SK-N-SH treated with all-trans-retinoic acid at 6 μM for 48 hours (cell line): Measurements from ENCODE around the gene CSTF2.

ENCODE experiments used
- ATAC-seq: fragments of 200-7000 bp; cut with Tn5 transposase; 3 replicates; pipeline ENCODE4 v1.9.1; 2020; ENCODE audit warnings: mild to moderate bottlenecking, moderate library complexity
- ARNTL ChIP-seq: fragments of 450-650 bp; formaldehyde crosslinking; IDR thresholded peaks from 2 replicates; pipeline ENCODE4 v1.5.0; 2020; ENCODE audit warnings: low read depth, mild to moderate bottlenecking, moderate library complexity, borderline replicate concordance
- BACH2 ChIP-seq: fragments of 250-450 bp; sonication (Bioruptor Pico); IDR thresholded peaks from 2 replicates; pipeline ENCODE4 v1.9.0; 2021; ENCODE audit warnings: mild to moderate bottlenecking, borderline replicate concordance
- CSDC2 ChIP-seq: fragments of 250-450 bp; sonication (Bioruptor Pico); IDR thresholded peaks from 2 replicates; pipeline ENCODE4 v1.5.0; 2020; ENCODE audit warnings: mild to moderate bottlenecking, moderate library complexity
- ESRRG ChIP-seq: fragments of 250-450 bp; sonication (Bioruptor Pico); IDR thresholded peaks from 2 replicates; pipeline ENCODE4 v1.6.1; 2021; ENCODE audit warnings: mild to moderate bottlenecking
- GLIS3 ChIP-seq: fragments of 250-450 bp; sonication (Bioruptor Pico); IDR thresholded peaks from 2 replicates; pipeline ENCODE4 v1.5.0; 2020; ENCODE audit warnings: mild to moderate bottlenecking, moderate library complexity
- ISL1 ChIP-seq: fragments of 250-450 bp; sonication (Bioruptor Pico); IDR thresholded peaks from 2 replicates; pipeline ENCODE4 v2.1.2; 2022; ENCODE audit warnings: mild to moderate bottlenecking, moderate library complexity
- OSR1 ChIP-seq: fragments of 250-450 bp; sonication (Bioruptor Pico); IDR thresholded peaks from 2 replicates; pipeline ENCODE4 v1.8.0; 2022; ENCODE audit warnings: moderate library complexity, mild to moderate bottlenecking, inconsistent platforms
- PPARA ChIP-seq: fragments of 250-450 bp; sonication (Bioruptor Pico); IDR thresholded peaks from 2 replicates; pipeline ENCODE4 v1.5.0; 2020; ENCODE audit warnings: mild to moderate bottlenecking, borderline replicate concordance
- RARB ChIP-seq: fragments of 250-450 bp; sonication (Bioruptor Pico); IDR thresholded peaks from 2 replicates; pipeline ENCODE4 v1.8.0; 2021; ENCODE audit warnings: mild to moderate bottlenecking, moderate library complexity
- SNAI2 ChIP-seq: fragments of 250-450 bp; sonication (Bioruptor Pico); IDR thresholded peaks from 2 replicates; pipeline ENCODE4 v1.5.0; 2020; ENCODE audit warnings: mild to moderate bottlenecking, moderate library complexity
- TCF4 ChIP-seq: fragments of 250-450 bp; sonication (Bioruptor Pico); IDR thresholded peaks from 2 replicates; pipeline ENCODE4 v1.8.0; 2021; ENCODE audit warnings: mild to moderate bottlenecking, moderate library complexity, borderline replicate concordance
- TOX ChIP-seq: fragments of 250-450 bp; sonication (Bioruptor Pico); IDR thresholded peaks from 2 replicates; pipeline ENCODE4 v1.8.0; 2021; ENCODE audit warnings: mild to moderate bottlenecking, moderate library complexity, borderline replicate concordance
- ZC3H10 ChIP-seq: fragments of 250-450 bp; sonication (Bioruptor Pico); IDR thresholded peaks from 2 replicates; pipeline ENCODE4 v1.5.1; 2021; ENCODE audit warnings: mild to moderate bottlenecking, moderate library complexity
- ZFP3 ChIP-seq: fragments of 250-450 bp; sonication (Bioruptor Pico); IDR thresholded peaks from 2 replicates; pipeline ENCODE4 v1.5.0; 2020; ENCODE audit warnings: mild to moderate bottlenecking, moderate library complexity
- ZFP30 ChIP-seq: fragments of 450-650 bp; formaldehyde crosslinking; IDR thresholded peaks from 2 replicates; pipeline ENCODE4 v1.5.0; 2022; ENCODE audit warnings: mild to moderate bottlenecking, moderate library complexity
- ZNF565 ChIP-seq: fragments of 450-650 bp; formaldehyde crosslinking; conservative IDR thresholded peaks from 2 replicates; pipeline ENCODE4 v1.5.0; 2020; ENCODE audit warnings: low read depth, mild to moderate bottlenecking, moderate library complexity
- ZNF8 ChIP-seq: fragments of 450-650 bp; formaldehyde crosslinking; IDR thresholded peaks from 2 replicates; pipeline ENCODE4 v1.5.0; 2020; ENCODE audit warnings: mild to moderate bottlenecking, moderate library complexity
- TF ChIP-seq, protein P1 (sequence below): fragments of 250-450 bp; sonication (Bioruptor Pico); IDR thresholded peaks from 2 replicates; pipeline ENCODE4 v1.5.1; 2021; ENCODE audit warnings: mild to moderate bottlenecking, moderate library complexity
- TF ChIP-seq, protein P2 (sequence below): fragments of 250-450 bp; sonication (Bioruptor Pico); IDR thresholded peaks from 2 replicates; pipeline ENCODE4 v1.8.0; 2021; ENCODE audit warnings: low read depth, mild to moderate bottlenecking, moderate library complexity, borderline replicate concordance
- TF ChIP-seq, protein P3 (sequence below): fragments of 250-450 bp; sonication (Bioruptor Pico); IDR thresholded peaks from 2 replicates; pipeline ENCODE4 v1.8.0; 2020; ENCODE audit warnings: mild to moderate bottlenecking, moderate library complexity, borderline replicate concordance
- TF ChIP-seq, protein P4 (sequence below): fragments of 250-450 bp; sonication (Bioruptor Pico); IDR thresholded peaks from 2 replicates; pipeline ENCODE4 v1.5.1; 2020; ENCODE audit warnings: low read depth, mild to moderate bottlenecking, moderate library complexity

Gene CSTF2

DNA sequence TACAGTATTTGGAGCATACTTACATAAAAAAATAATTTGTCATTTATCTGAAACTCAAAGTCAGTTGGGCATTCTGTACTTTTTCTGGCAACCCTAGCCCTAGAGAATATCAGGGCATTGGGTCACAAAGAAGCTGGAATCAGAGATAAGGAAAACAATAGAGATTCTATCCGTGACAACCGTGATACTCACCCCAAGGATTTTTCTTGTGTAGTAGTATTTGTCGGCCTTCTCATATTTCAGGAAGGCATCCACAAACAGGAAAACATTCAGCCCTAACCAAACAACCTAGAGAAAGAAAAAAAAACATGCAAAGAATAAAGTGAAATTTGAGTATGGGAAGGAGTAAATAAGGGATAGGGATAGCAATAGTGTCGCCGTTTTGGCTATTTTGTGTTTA is 50.3 kb downstream of the CSTF2 start (continued):
- TF ChIP-seq ZNF8 (CRISPR knock-in tag): no peak

DNA sequence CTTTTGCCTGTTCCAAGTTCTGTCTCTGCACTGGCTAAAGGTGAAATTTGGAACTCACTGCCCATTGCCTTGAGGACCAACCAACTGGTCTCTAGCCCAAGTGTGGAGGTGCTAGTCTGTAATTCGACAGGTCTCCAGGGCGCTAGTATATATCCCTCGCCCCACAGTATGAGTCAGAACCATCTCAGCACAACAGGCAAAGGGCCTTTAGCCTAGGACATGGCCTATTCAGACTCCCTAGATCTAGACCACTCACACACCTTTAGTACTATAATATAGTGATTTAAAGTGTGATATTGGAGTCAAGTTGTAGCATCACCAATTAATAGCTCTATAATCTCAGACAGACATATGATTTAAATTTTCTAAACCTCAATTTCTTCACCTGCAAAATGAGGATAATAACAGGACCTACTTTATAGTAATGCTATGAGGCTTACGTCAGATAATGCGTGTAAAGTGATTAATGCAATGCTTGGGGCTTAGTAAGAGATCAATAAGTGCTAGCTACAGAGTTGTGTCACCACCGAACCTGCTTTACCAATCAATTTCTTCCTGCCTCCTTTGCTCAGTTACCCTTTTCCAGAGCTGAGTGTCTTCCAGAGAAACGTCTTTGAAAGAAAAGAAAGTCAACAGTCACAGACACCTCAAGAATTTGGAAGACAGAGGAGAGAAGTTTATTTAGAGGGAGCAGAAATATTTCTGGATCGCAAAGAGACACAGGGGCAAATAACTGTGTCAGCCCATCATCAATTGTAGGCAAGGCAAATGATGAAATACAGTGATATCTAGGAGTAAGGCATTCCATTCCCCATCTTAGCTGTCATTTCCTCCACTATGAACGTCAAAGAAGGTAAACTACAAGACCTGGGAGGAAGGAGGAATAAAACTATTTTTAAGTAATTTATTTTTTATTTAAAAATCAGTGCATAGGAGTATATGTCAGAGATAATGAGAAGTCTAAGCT is 51.7 kb downstream of the CSTF2 start:
- ATAC-seq: no peak
- TF ChIP-seq SNAI2 (no peak), CSDC2 (no peak), ZC3H10 (CRISPR knock-in tag) (no peak), ESRRG (CRISPR knock-in tag) (no peak)

DNA sequence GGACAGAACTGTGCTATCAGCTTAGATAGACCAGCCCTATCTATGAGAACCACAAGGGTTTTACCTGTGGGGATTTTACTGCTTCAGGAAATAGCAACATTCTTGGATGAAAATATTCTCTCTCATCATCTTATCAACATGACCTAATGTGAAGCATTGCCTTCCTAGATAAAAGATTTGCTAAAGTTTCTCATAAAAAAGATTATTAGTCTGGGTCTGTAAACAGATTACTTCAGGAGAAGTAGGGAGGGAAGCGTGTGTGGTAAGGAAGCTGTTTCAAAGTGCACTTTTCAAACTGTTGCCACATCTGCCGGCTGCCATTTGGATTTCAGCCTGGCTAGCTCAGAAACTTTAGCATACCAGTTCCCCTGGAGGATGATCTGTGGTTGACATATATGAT is 54.1 kb downstream of the CSTF2 start, which contains the start of gene NOX1:
Gene NOX1, minus strand, starts transcription at position 35 of the 400 bp plus-strand sequence. CDS start 220 bp downstream, outside the sequence.
- TF ChIP-seq, protein P1, sequence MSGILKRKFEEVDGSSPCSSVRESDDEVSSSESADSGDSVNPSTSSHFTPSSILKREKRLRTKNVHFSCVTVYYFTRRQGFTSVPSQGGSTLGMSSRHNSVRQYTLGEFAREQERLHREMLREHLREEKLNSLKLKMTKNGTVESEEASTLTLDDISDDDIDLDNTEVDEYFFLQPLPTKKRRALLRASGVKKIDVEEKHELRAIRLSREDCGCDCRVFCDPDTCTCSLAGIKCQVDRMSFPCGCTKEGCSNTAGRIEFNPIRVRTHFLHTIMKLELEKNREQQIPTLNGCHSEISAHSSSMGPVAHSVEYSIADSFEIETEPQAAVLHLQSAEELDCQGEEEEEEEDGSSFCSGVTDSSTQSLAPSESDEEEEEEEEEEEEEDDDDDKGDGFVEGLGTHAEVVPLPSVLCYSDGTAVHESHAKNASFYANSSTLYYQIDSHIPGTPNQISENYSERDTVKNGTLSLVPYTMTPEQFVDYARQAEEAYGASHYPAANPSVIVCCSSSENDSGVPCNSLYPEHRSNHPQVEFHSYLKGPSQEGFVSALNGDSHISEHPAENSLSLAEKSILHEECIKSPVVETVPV (CRISPR knock-in tag): no peak
- TF ChIP-seq RARB (CRISPR knock-in tag): no peak
- TF ChIP-seq BACH2 (CRISPR knock-in tag): no peak
- no peak for TF ChIP-seq ZFP30 (CRISPR knock-in tag)
- no peak for TF ChIP-seq ZC3H10 (CRISPR knock-in tag)
- TF ChIP-seq TCF4 (CRISPR knock-in tag): no peak
- no peak for TF ChIP-seq CSDC2
- TF ChIP-seq ZFP3 (CRISPR knock-in tag): no peak
- TF ChIP-seq, protein P2, sequence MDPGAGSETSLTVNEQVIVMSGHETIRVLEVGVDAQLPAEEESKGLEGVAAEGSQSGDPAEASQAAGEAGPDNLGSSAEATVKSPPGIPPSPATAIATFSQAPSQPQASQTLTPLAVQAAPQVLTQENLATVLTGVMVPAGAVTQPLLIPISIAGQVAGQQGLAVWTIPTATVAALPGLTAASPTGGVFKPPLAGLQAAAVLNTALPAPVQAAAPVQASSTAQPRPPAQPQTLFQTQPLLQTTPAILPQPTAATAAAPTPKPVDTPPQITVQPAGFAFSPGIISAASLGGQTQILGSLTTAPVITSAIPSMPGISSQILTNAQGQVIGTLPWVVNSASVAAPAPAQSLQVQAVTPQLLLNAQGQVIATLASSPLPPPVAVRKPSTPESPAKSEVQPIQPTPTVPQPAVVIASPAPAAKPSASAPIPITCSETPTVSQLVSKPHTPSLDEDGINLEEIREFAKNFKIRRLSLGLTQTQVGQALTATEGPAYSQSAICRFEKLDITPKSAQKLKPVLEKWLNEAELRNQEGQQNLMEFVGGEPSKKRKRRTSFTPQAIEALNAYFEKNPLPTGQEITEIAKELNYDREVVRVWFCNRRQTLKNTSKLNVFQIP (CRISPR knock-in tag): no peak
- TF ChIP-seq TOX (CRISPR knock-in tag): no peak
- no peak for TF ChIP-seq PPARA (CRISPR knock-in tag)
- no peak for TF ChIP-seq GLIS3
- no peak for TF ChIP-seq ZNF8 (CRISPR knock-in tag)
- TF ChIP-seq SNAI2: no peak
- TF ChIP-seq, protein P3, sequence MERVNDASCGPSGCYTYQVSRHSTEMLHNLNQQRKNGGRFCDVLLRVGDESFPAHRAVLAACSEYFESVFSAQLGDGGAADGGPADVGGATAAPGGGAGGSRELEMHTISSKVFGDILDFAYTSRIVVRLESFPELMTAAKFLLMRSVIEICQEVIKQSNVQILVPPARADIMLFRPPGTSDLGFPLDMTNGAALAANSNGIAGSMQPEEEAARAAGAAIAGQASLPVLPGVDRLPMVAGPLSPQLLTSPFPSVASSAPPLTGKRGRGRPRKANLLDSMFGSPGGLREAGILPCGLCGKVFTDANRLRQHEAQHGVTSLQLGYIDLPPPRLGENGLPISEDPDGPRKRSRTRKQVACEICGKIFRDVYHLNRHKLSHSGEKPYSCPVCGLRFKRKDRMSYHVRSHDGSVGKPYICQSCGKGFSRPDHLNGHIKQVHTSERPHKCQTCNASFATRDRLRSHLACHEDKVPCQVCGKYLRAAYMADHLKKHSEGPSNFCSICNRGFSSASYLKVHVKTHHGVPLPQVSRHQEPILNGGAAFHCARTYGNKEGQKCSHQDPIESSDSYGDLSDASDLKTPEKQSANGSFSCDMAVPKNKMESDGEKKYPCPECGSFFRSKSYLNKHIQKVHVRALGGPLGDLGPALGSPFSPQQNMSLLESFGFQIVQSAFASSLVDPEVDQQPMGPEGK (CRISPR knock-in tag): no peak
- no peak for TF ChIP-seq ZNF565 (CRISPR knock-in tag)
- TF ChIP-seq, protein P4, sequence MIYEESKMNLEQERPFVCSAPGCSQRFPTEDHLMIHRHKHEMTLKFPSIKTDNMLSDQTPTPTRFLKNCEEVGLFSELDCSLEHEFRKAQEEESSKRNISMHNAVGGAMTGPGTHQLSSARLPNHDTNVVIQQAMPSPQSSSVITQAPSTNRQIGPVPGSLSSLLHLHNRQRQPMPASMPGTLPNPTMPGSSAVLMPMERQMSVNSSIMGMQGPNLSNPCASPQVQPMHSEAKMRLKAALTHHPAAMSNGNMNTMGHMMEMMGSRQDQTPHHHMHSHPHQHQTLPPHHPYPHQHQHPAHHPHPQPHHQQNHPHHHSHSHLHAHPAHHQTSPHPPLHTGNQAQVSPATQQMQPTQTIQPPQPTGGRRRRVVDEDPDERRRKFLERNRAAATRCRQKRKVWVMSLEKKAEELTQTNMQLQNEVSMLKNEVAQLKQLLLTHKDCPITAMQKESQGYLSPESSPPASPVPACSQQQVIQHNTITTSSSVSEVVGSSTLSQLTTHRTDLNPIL (CRISPR knock-in tag): no peak
- ATAC-seq: no peak

DNA sequence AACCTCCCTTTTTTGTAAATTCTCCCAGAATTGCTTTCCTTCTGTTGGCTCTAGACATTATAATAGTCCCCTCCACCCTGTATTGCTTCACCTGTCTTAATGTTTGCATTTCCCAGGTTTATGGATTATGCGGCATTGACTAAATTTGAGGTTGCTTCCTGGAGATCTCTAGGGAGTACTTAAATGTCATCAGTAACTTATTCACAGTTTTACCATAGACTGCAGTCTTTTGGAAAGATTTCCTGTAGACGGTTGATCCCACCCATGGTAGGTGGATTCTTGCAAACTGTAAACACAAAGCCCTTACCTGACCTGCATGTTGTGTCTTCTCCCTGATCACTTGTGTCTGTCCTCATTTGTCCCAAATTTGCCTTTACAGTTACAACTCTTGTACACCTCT is 60.2 kb downstream of the CSTF2 start:
- ATAC-seq: no peak
- TF ChIP-seq OSR1 (CRISPR knock-in tag): no peak
- no peak for TF ChIP-seq TOX (CRISPR knock-in tag)
- TF ChIP-seq, protein P2 (CRISPR knock-in tag): no peak
- no peak for TF ChIP-seq ZC3H10 (CRISPR knock-in tag)
- no peak for TF ChIP-seq GLIS3
- TF ChIP-seq BACH2 (CRISPR knock-in tag): no peak
- TF ChIP-seq RARB (CRISPR knock-in tag): no peak
- TF ChIP-seq, protein P1 (CRISPR knock-in tag): no peak
- no peak for TF ChIP-seq ARNTL (CRISPR knock-in tag)
- TF ChIP-seq ISL1: no peak
- TF ChIP-seq CSDC2: no peak
- TF ChIP-seq ZFP30 (CRISPR knock-in tag): no peak
- no peak for TF ChIP-seq ESRRG (CRISPR knock-in tag)
- no peak for TF ChIP-seq ZFP3 (CRISPR knock-in tag)
- TF ChIP-seq PPARA (CRISPR knock-in tag): no peak
- TF ChIP-seq, protein P3 (CRISPR knock-in tag): no peak
